ENCODE results near the gene PLEKHA1.

Gene PLEKHA1

DNA sequence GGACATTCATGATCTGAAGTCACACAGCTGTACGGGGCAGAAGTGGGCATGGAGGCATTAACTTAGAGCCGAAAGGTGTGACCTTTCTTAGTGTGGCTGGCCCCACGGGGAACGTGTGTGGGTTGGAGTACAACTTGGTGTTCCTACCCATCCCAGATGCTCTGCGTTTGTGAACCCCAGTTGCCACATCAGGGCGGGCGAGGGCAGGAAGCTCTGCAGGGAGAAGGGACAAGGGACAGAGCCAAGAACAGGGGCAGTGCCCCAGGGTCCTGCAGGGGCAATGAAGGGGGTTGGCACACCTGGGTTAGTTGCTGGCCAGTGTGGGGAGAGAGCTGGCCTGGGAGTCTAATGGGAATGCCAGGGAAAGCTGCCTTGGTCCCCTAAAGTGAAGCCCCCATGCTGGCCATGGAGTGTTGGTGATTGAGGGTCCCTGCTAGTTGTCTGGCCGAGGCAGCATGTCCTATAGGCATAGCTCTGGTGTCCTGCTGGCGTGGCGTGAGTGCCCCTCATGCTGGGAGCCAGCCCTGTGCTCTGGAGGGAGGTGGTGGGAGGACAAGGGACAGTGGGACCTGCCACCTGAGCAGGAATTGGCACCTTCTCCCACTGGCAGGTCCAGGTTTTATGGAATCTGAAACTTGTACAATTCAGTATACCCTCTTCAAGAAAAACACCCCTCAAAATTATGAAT is 105.8 kb downstream of the PLEKHA1 start:
- no peak for DNase-seq (ENCODE audit: low read depth in 2 of 2)

DNA sequence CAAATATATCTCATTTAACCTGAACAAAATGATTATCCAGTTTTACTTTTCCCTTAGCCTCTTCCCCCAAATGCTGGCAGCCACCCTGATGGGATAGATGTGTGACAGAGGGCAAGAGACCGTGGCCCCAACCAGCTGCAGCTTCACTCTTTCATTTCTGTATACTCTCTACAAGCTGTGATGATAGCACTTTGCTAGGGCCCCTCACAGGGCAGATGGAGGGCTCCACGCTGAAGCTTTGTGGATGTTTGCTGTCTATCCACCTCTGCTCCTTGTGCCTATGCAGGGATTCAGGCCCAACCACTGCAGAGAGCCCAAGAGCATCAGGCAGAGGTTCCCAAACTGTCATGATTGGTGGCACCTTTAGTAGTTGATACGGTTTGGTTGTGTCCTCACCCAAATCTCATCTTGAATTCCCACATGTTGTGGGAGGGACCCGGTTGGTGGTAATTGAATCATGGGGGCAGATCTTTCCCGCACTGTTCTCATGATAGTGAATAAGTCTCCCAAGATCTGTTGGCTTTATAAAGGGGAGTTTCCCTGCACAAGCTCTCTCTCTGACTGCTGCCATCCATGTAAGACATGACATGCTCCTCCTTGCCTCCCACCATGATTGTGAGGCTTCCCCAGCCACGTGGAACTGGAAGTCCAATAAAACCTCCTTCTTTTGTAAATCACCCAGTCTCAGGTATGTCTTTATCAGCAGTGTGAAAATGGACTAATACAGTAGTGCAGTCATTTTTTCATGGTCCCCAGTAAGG is 107.0 kb downstream of the PLEKHA1 start:
- no peak for DNase-seq (ENCODE audit: low read depth in 2 of 2)
